CD14-positive monocyte (primary cell): Measurements from ENCODE around the gene CXCR3. TPM values are rescaled to one million over a fixed set of nuclear protein-coding genes. Genes with fewer than 3 reads are reported as not detected.

Source experiments
- DNase-seq, 3 donors: peaks; one replicate each; pipeline ENCODE4 v3.0.0-alpha.2; 2011 to 2022
- H2AFZ ChIP-seq: 2 replicates; pipeline ENCODE4 v1.6.0; 2012; ENCODE audit warnings: mild to moderate bottlenecking, low read depth, low read length, inconsistent platforms; ENCODE audit not compliant: insufficient read depth, poor library complexity, severe bottlenecking
- H3K27ac ChIP-seq, 2 donors: 1 replicate in 1 of 2; 2 replicates in 1 of 2; pipeline ENCODE4 v1.5.1; 2012 to 2013; ENCODE audit warnings: low read length in 2 of 2, control low read depth in 1 of 2, inconsistent platforms in 1 of 2, low read depth in 1 of 2, mild to moderate bottlenecking in 1 of 2
- H3K27me3 ChIP-seq, 2 donors: one replicate each; pipeline versions ENCODE4 v1.6.0 to v1.6.1; 2011 to 2013; ENCODE audit warnings: low read length in 2 of 2; ENCODE audit not compliant: control insufficient read depth in 2 of 2, insufficient read depth in 2 of 2
- H3K36me3 ChIP-seq, 2 donors: replicated peaks in 1 of 2; 1 replicate in 1 of 2; 2 replicates in 1 of 2; pipeline versions ENCODE4 v1.5.1 to v1.6.1; 2012 to 2013; ENCODE audit warnings: low read length in 2 of 2, control low read depth in 1 of 2, inconsistent platforms in 1 of 2, mild to moderate bottlenecking in 1 of 2; ENCODE audit not compliant: insufficient read depth in 2 of 2, control insufficient read depth in 1 of 2
- H3K4me1 ChIP-seq, 2 donors: 1 replicate in 1 of 2; 2 replicates in 1 of 2; pipeline versions ENCODE4 v1.5.1 to v1.6.1; 2012 to 2013; ENCODE audit warnings: low read length in 2 of 2, control low read depth in 1 of 2, inconsistent platforms in 1 of 2, mild to moderate bottlenecking in 1 of 2, moderate library complexity in 1 of 2; ENCODE audit not compliant: insufficient read depth in 2 of 2, control insufficient read depth in 1 of 2
- H3K4me2 ChIP-seq: replicated peaks from 2 replicates; pipeline ENCODE3; 2012; ENCODE audit warnings: low read length, moderate library complexity, mild to moderate bottlenecking; ENCODE audit not compliant: poor library complexity, severe bottlenecking; ENCODE audit errors: extremely low read depth
- H3K4me3 ChIP-seq, 3 experiments: fragments of 200-600 bp in 1 of 3; sonication (generic) in 1 of 3; replicated peaks in 1 of 3; 1 replicate in 2 of 3; 2 replicates in 1 of 3; pipeline ENCODE4 v1.5.1; 2011 to 2013; ENCODE audit warnings: low read length in 3 of 3, mild to moderate bottlenecking in 3 of 3, control low read depth in 2 of 3, low read depth in 2 of 3, inconsistent platforms in 1 of 3, moderate library complexity in 1 of 3
- H3K79me2 ChIP-seq: 2 replicates; pipeline ENCODE4 v1.6.0; 2012; ENCODE audit warnings: mild to moderate bottlenecking, control low read depth, inconsistent platforms, low read length, moderate library complexity; ENCODE audit not compliant: insufficient read depth
- H3K9ac ChIP-seq: 2 replicates; pipeline ENCODE4 v1.6.0; 2017; ENCODE audit warnings: low read length, mild to moderate bottlenecking; ENCODE audit not compliant: insufficient read depth, poor library complexity, severe bottlenecking
- H3K9me3 ChIP-seq, 2 donors: replicated peaks in 1 of 2; 1 replicate in 1 of 2; 2 replicates in 1 of 2; pipeline versions ENCODE4 v1.5.1 to v1.6.1; 2012 to 2013; ENCODE audit warnings: low read length in 2 of 2, control low read depth in 1 of 2; ENCODE audit not compliant: control insufficient read depth in 1 of 2, insufficient read depth in 1 of 2
- H4K20me1 ChIP-seq: 2 replicates; pipeline ENCODE4 v1.6.0; 2012; ENCODE audit warnings: mild to moderate bottlenecking, low read length, control low read depth, moderate library complexity; ENCODE audit not compliant: insufficient read depth
- H3K27ac Mint-ChIP-seq, 7 donors: one replicate each; pipeline ENCODE4 v1.8.0; 2020; ENCODE audit warnings: mild to moderate bottlenecking in 7 of 7, mixed read lengths in 7 of 7, moderate library complexity in 6 of 7, inconsistent platforms in 2 of 7
- H3K27me3 Mint-ChIP-seq, 3 donors: one replicate each; pipeline ENCODE4 v1.8.0; 2021 to 2022; ENCODE audit warnings: low read depth in 3 of 3, mild to moderate bottlenecking in 3 of 3, mixed read lengths in 3 of 3, moderate library complexity in 3 of 3, inconsistent platforms in 1 of 3
- H3K36me3 Mint-ChIP-seq, 2 donors: one replicate each; pipeline ENCODE4 v1.8.0; 2020; ENCODE audit warnings: mixed read lengths in 2 of 2, inconsistent platforms in 1 of 2, mild to moderate bottlenecking in 1 of 2
- H3K4me1 Mint-ChIP-seq: one replicate; pipeline ENCODE4 v1.8.0; 2020; ENCODE audit warnings: mild to moderate bottlenecking, mixed read lengths
- H3K4me3 Mint-ChIP-seq, 2 donors: one replicate each; pipeline ENCODE4 v1.8.0; 2020; ENCODE audit warnings: mild to moderate bottlenecking in 2 of 2, mixed read lengths in 2 of 2, moderate library complexity in 1 of 2
- H3K9me3 Mint-ChIP-seq, 7 donors: one replicate each; pipeline ENCODE4 v1.8.0; 2020 to 2022; ENCODE audit warnings: mixed read lengths in 7 of 7, mild to moderate bottlenecking in 6 of 7, moderate library complexity in 6 of 7, inconsistent platforms in 2 of 7
- CTCF ChIP-seq: fragments of 200-600 bp; IDR thresholded peaks from one replicate; pipeline ENCODE4 v1.8.0; 2022; ENCODE audit warnings: antibody characterized with exemption, mild to moderate bottlenecking
- WGBS: methylation state at CpG from one replicate; pipeline ENCODE4 v1.1.5; 2013; ENCODE audit warnings: missing lambda C conversion rate; ENCODE audit not compliant: insufficient coverage; 5-methylcytosine and 5-hydroxymethylcytosine counted together
- intact Hi-C, 2 donors: fragments of 100-400 bp; cut with micrococcal nuclease; formaldehyde crosslinking; loops; one replicate each; pipeline versions ENCODE4 v1.15.0 to v1.15.1; 2023
- polyA plus RNA-seq, 3 donors: library from polyadenylated mRNA; depleted of rRNA in 1 of 3; unstranded in 2 of 3; stranded (reverse) in 1 of 3; fragments of 300-500 nt in 2 of 3; fragments of >200 nt in 1 of 3; fragmentation: Illumina TruSeq in 2 of 3; gene quantifications; 1 replicate in 2 of 3; 2 replicates in 1 of 3; pipeline ENCODE4 v1.2.3, GENCODE V29; 2012 to 2021

Gene CXCR3
- polyA plus RNA-seq, 3 donors: 0.04 to 0.14 (median 0.10) TPM

- H3K4me1 Mint-ChIP-seq: peaks cover 9% of the 10 kb centered on the region
- no peaks in the 10 kb centered on the region for H3K36me3 Mint-ChIP-seq
- H2AFZ ChIP-seq: no peak overlapping the region
- DNase-seq: no peak
- H3K79me2 ChIP-seq: no peaks in the 10 kb centered on the region
- peaks cover 4 to 8% of the 10 kb centered on the region in 2 donors for H3K4me1 ChIP-seq
- no peak overlapping the region for H3K4me3 ChIP-seq
- WGBS: 85% methylated on average over 3 of the region's 5 CpGs
- TF ChIP-seq CTCF: no peak
- H3K9me3 Mint-ChIP-seq: no peaks in the 10 kb centered on the region
- no peak overlapping the region for H3K27ac Mint-ChIP-seq
- H3K9me3 ChIP-seq: no peaks in the 10 kb centered on the region
- H4K20me1 ChIP-seq: no peaks in the 10 kb centered on the region
- H3K9ac ChIP-seq: no peak overlapping the region
- H3K36me3 ChIP-seq: no peaks in the 10 kb centered on the region
- no peak overlapping the region for H3K4me3 Mint-ChIP-seq
- no peaks in the 10 kb centered on the region for H3K27me3 ChIP-seq
- intact Hi-C loops: no loop called here
- H3K4me2 ChIP-seq: no peak overlapping the region
- H3K27ac ChIP-seq: no peak overlapping the region
- H3K27me3 Mint-ChIP-seq: peaks cover 2 to 7% (median 3%) of the 10 kb centered on the region in 3 donors
Observed at GRCh38 chrX:71625471-71625870, 7.2 kb upstream of the CXCR3 start.

GRCh38 chrX:71623714-71624113 is 5.4 kb upstream of the CXCR3 start:
- peaks cover 0 to 2% (median 0%) of the 10 kb centered on the region in 7 donors for H3K9me3 Mint-ChIP-seq
- peaks cover 2 to 7% (median 3%) of the 10 kb centered on the region in 3 donors for H3K27me3 Mint-ChIP-seq
- no CpG with 5 or more reads among the region's 3 CpGs for WGBS
- no peaks in the 10 kb centered on the region for H3K79me2 ChIP-seq
- no peaks in the 10 kb centered on the region for H3K36me3 ChIP-seq
- intact Hi-C loops: no loop called here
- no peak overlapping the region for H3K4me3 Mint-ChIP-seq
- no peak for DNase-seq
- no peak overlapping the region for H3K4me3 ChIP-seq
- no peak overlapping the region for H3K27ac ChIP-seq
- TF ChIP-seq CTCF: no peak
- H3K9ac ChIP-seq: no peak overlapping the region
- H3K4me2 ChIP-seq: no peak overlapping the region
- no peaks in the 10 kb centered on the region for H4K20me1 ChIP-seq
- peak overlapping the region in 1 of 7 donors; percentile 42 for H3K27ac Mint-ChIP-seq
- no peaks in the 10 kb centered on the region for H3K36me3 Mint-ChIP-seq
- no peaks in the 10 kb centered on the region for H3K27me3 ChIP-seq
- no peak overlapping the region for H2AFZ ChIP-seq
- H3K4me1 Mint-ChIP-seq: peaks cover 6% of the 10 kb centered on the region
- peaks cover 6 to 11% of the 10 kb centered on the region in 2 donors for H3K4me1 ChIP-seq
- no peaks in the 10 kb centered on the region for H3K9me3 ChIP-seq
